Activated CD8-positive, alpha-beta T cell treated with anti-CD3 and anti-CD28 coated beads for 36 hours (primary cell): ENCODE measurements around the gene GAL3ST2. TPM values are rescaled to one million over a fixed set of nuclear protein-coding genes. Genes with fewer than 3 reads are reported as not detected.
"Not testable (repeated sequence)": the region's sequence is repeated elsewhere in the genome, so short reads cannot be mapped to it uniquely, and the experiment has no call there.

ENCODE experiments used
- ATAC-seq: fragments of 200-7000 bp; cut with Tn5 transposase; one replicate; pipeline ENCODE4 v1.10.0; 2021; ENCODE audit warnings: mild to moderate bottlenecking, moderate library complexity
- CTCF ChIA-PET: fragments of 350-600 bp; sonication (Branson Sonifier 250); formaldehyde crosslinking; loops from one replicate; lab custom pipeline; 2021; ENCODE audit warnings: antibody characterized with exemption; lab: Charles Lee
- POLR2A ChIA-PET: fragments of 350-600 bp; sonication (Branson Sonifier 250); formaldehyde crosslinking; loops from one replicate; lab custom pipeline; 2021; ENCODE audit warnings: antibody characterized with exemption; lab: Charles Lee
- DNase-seq: peaks from one replicate; pipeline ENCODE4 v3.0.0-alpha.2; 2020
- H3K27ac Mint-ChIP-seq: one replicate; pipeline ENCODE4 v1.8.0; 2021; ENCODE audit warnings: mild to moderate bottlenecking, mixed read lengths
- H3K27me3 Mint-ChIP-seq: one replicate; pipeline ENCODE4 v1.8.0; 2021; ENCODE audit warnings: mixed read lengths
- H3K36me3 Mint-ChIP-seq: one replicate; pipeline ENCODE4 v1.8.0; 2021; ENCODE audit warnings: low read depth, mixed read lengths
- H3K4me1 Mint-ChIP-seq: one replicate; pipeline ENCODE4 v1.8.0; 2021; ENCODE audit warnings: low read depth, mixed read lengths
- H3K4me3 Mint-ChIP-seq: one replicate; pipeline ENCODE4 v1.8.0; 2021; ENCODE audit warnings: mild to moderate bottlenecking, moderate library complexity, mixed read lengths
- H3K9me3 Mint-ChIP-seq: one replicate; pipeline ENCODE4 v1.8.0; 2021; ENCODE audit warnings: mixed read lengths
- intact Hi-C: fragments of 100-400 bp; cut with micrococcal nuclease; formaldehyde crosslinking; loops from one replicate; pipeline ENCODE4 v1.10.0; 2022
- total RNA-seq, 2 experiments: library from RNA; stranded (reverse); gene quantifications; one replicate each; pipeline ENCODE4 v1.2.3, GENCODE V29; 2021
- TF ChIP-seq, protein P1 (sequence below): fragments of 200-600 bp; IDR thresholded peaks from one replicate; pipeline ENCODE4 v1.8.0; 2022; ENCODE audit warnings: antibody characterized with exemption, mild to moderate bottlenecking

The GAL3ST2 gene
- total RNA-seq, 2 experiments from 2014 or later = 0.89 to 0.95 TPM

DNA sequence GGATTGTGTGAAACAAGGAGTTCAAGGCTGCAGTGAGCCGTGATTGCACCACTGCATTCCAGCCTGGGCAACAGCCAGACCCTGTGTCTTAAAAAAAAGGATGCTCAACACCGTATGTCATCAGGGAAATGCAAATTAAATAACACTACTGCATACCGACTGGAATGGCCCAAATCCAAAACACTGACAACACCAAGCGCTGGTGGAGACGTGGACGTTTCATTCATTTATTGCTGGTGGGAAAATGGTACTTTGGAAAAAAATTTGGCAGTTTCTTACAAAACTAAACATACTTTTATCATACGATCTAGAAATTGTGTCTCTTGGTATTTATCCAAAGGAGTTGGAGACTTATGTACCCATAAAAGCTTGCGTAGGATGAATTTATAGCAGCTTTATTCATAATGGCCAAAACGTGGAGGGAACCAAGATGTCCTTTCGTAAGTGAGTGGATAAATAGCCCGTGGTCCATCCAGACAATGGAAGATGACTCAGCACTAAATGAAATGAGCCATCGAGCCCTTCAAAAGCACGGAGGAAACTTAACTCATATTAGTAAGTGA is 56.6 kb downstream of the GAL3ST2 start:
- intact Hi-C loops = no loop called here
- no peaks in the 10 kb centered on the region for H3K36me3 Mint-ChIP-seq
- H3K27me3 Mint-ChIP-seq = peaks cover 14% of the 10 kb centered on the region
- H3K27ac Mint-ChIP-seq = no peak overlapping the region
- CTCF ChIA-PET = no interaction called here
- TF ChIP-seq, protein P1, sequence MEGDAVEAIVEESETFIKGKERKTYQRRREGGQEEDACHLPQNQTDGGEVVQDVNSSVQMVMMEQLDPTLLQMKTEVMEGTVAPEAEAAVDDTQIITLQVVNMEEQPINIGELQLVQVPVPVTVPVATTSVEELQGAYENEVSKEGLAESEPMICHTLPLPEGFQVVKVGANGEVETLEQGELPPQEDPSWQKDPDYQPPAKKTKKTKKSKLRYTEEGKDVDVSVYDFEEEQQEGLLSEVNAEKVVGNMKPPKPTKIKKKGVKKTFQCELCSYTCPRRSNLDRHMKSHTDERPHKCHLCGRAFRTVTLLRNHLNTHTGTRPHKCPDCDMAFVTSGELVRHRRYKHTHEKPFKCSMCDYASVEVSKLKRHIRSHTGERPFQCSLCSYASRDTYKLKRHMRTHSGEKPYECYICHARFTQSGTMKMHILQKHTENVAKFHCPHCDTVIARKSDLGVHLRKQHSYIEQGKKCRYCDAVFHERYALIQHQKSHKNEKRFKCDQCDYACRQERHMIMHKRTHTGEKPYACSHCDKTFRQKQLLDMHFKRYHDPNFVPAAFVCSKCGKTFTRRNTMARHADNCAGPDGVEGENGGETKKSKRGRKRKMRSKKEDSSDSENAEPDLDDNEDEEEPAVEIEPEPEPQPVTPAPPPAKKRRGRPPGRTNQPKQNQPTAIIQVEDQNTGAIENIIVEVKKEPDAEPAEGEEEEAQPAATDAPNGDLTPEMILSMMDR = no peak
- ATAC-seq (no peak), DNase-seq (no peak)
- POLR2A ChIA-PET = no interaction called here
- peaks cover 10% of the 10 kb centered on the region for H3K4me1 Mint-ChIP-seq
- no peak overlapping the region for H3K4me3 Mint-ChIP-seq
- H3K9me3 Mint-ChIP-seq = peaks cover 3% of the 10 kb centered on the region

GRCh38 chr2:241833756-241834526 is 57.3 kb downstream of the GAL3ST2 start:
- H3K4me1 Mint-ChIP-seq, H3K4me3 Mint-ChIP-seq, H3K36me3 Mint-ChIP-seq, H3K27ac Mint-ChIP-seq, DNase-seq, H3K9me3 Mint-ChIP-seq, POLR2A ChIA-PET, intact Hi-C loops, ATAC-seq: not testable (repeated sequence)
- CTCF ChIA-PET = interaction anchor here (0.9 kb wide), 1 partner anchor 105 kb away, joined by 3 read pairs; no protein-coding TSS in a partner anchor
- peaks cover 15% of the 10 kb centered on the region for H3K27me3 Mint-ChIP-seq

DNA sequence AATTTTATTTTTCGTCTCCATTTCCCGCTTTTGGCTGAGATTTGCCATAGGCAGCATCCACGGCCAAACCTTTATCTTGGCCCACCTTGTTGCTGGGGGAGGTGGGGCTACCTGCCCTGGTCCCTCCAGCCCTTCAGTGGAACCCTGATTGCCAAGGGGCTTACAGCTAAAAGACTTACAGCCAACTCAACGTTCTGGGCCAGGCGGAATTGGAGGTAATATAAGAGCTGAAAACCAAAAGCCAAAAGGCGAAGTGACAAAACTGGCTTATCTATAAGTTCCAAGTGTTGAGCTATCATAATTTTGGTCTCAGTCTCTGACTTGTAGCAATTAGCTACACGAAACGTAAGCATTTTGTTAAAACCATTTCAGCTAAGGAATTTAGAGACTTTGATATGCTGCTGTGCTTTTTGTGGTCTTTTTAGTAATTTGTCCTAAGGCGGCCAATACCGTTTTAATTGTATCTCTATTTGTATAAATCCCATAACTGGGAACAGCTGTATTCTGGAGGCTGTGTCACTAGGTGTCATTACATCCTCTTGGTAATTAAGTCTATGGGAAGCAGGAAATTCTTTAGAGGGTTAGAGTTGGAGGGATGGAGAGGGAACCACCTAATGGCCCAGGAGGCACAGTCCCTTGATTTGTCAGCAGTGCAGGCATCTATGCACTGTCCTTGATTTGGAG is 58.0 kb downstream of the GAL3ST2 start:
- Mint-ChIP-seq H3K4me1 (peaks cover 10% of the 10 kb centered on the region), H3K4me3 (no peak overlapping the region), H3K27ac (no peak overlapping the region), H3K36me3 (no peaks in the 10 kb centered on the region), H3K27me3 (peaks cover 15% of the 10 kb centered on the region), H3K9me3 (no peaks in the 10 kb centered on the region)
- ChIA-PET POLR2A (no interaction called here), CTCF (interaction anchor here (0.8 to 1.4 kb wide), 4 partner anchors 24 to 106 kb away, joined by 3 to 4 read pairs (median 3); no protein-coding TSS in a partner anchor)
- ATAC-seq (no peak), DNase-seq (no peak)
- intact Hi-C loops = no loop called here
- TF ChIP-seq, protein P1 = no peak

- CTCF ChIA-PET = interaction anchor here (0.8 to 1.4 kb wide), 3 partner anchors 25 to 43 kb away, joined by 3 to 4 read pairs (median 3); no protein-coding TSS in a partner anchor
- peaks cover 13% of the 10 kb centered on the region for H3K27me3 Mint-ChIP-seq
Measured at GRCh38 chr2:241835611-241836010, 59.0 kb downstream of the GAL3ST2 start.

DNA sequence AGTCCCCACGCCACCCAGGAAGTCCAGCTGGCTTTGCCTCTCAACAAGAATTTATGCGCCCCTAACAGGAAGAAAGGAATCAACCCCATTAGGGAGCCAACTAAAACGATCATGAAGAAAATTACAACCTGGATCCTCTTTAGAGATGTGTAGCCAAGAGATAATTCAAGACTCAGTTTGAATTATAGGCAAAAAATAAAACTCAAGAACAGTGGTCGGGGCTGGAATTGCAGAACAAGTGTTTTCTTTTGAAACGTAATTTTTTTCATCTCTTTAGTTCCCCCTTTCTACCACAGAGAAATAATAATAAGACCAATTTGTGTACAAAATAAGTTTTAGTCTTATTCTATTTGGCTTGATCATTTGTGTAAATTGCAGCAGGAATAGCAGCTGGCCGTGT is 59.7 kb downstream of the GAL3ST2 start:
- intact Hi-C loops = no loop called here
- ATAC-seq (no peak), DNase-seq (no peak)
- Mint-ChIP-seq H3K9me3 (no peaks in the 10 kb centered on the region), H3K36me3 (no peaks in the 10 kb centered on the region), H3K4me3 (no peak overlapping the region), H3K4me1 (peaks cover 10% of the 10 kb centered on the region), H3K27ac (no peak overlapping the region), H3K27me3 (peaks cover 13% of the 10 kb centered on the region)
- TF ChIP-seq, protein P1 = no peak
- POLR2A ChIA-PET = interaction anchor here (1.1 kb wide), 1 partner anchor 33 kb away, joined by 3 read pairs; no protein-coding TSS in a partner anchor
- CTCF ChIA-PET = interaction anchor here (1.2 to 1.4 kb wide), 4 partner anchors 24 to 110 kb away, joined by 3 to 4 read pairs (median 4); no protein-coding TSS in a partner anchor

More at GRCh38 chr2:241835611-241836010, 59.0 kb downstream of the GAL3ST2 start:
- Mint-ChIP-seq H3K4me1 (peaks cover 10% of the 10 kb centered on the region), H3K9me3 (no peaks in the 10 kb centered on the region), H3K27ac (no peak overlapping the region), H3K36me3 (no peaks in the 10 kb centered on the region), H3K4me3 (no peak overlapping the region)
- no peak for ATAC-seq
- POLR2A ChIA-PET = no interaction called here
- TF ChIP-seq, protein P1 = no peak
- DNase-seq = peak; percentile 33
- intact Hi-C loops = no loop called here
